GM21737 (cell line): Measurements from ENCODE around the gene KIAA1671.

ENCODE experiments used
- ATAC-seq: cut with Tn5 transposase; IDR thresholded peaks from one replicate; pipeline ENCODE4 v1.9.1; 2021; ENCODE audit warnings: mild to moderate bottlenecking, moderate library complexity; ENCODE audit not compliant: unreplicated experiment

KIAA1671 gene

DNA sequence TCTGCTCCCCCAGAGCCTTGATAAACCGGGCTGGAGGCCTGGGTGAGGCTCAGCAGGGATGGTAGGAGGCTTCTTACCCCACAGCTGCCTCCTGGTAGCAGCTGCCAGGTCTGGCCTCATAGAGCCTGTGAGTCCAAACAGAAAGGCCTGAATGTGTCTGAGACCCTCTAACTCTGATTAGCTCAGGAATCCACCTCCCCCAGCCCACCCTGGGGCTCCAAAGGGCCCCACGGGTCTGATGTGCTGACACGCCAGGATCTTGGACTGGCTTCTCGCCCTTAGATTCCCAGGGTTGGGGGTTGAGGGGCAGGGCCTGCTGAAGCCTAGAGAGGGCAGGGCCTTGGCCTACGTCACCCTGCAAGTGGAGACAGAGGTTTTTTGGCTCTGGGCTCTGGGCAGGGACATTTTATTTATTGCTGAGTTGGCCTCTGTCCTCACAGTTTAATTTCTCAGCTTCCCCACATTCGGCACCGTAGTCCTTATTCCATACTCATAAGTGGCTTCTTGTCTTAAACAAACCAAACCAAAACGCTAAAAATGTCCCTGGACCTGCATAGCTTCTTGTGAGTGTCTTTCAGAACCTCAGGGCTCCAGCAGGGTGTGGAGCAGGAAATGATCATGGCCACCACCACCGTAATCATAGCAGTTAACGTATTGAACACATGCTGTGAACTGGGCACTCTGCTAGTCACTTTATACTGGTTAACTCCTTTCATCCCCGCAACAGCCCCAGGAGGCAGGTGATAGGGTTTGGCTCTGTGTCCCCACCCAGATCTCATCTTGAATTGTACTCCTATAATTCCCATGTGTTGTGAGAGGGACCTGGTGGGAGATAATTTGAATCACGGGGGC lies 25.1 kb downstream of the KIAA1671 start:
- ATAC-seq, result no peak

- no peak for ATAC-seq
Measured at GRCh38 chr22:24978308-24978707, 25.8 kb downstream of the KIAA1671 start.

GRCh38 chr22:24981066-24981465 lies 28.6 kb downstream of the KIAA1671 start:
- ATAC-seq, result no peak

- no peak for ATAC-seq
Measured at GRCh38 chr22:24981656-24982055, 29.1 kb downstream of the KIAA1671 start.

GRCh38 chr22:24982301-24983056 lies 30.0 kb downstream of the KIAA1671 start:
- no peak for ATAC-seq

DNA sequence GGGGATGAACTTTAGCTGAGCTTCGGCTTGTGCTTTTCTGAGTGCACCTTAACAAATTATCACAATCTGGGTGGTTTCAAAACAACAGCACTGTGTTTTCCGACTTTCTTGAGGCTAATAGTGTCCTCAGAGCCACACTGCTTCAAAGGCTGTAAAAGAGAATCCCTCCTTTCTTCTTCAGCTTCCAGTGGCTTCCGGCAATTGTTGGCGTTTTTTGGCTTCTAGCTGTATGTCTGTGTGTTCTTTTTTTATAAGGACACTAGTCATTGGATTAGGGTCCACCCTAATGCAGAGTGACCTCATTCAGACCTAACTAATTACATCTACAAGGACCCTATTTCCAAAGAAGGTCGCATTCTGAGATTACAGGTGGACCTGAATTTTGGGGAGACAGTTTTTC lies 30.6 kb downstream of the KIAA1671 start:
- ATAC-seq, result no peak

DNA sequence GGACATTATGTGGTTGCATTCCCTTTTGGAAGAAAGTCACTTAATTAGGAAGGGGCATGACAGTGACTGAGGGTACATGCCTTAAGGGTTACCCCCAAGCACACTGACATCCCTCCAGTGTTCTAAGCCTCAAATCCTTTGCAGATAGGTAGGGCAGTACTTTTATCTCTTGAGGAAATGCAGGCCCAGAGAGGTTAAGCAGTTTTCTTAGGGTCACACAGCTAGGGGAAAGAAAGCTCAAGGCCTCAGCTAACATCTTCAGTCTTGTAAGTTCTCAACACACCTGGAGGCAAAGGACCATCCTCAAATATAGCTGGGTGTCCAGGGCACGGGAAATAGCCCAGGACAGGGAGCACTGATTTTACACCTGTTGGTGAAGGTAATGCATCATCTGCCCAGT lies 31.6 kb downstream of the KIAA1671 start:
- ATAC-seq, result no peak

DNA sequence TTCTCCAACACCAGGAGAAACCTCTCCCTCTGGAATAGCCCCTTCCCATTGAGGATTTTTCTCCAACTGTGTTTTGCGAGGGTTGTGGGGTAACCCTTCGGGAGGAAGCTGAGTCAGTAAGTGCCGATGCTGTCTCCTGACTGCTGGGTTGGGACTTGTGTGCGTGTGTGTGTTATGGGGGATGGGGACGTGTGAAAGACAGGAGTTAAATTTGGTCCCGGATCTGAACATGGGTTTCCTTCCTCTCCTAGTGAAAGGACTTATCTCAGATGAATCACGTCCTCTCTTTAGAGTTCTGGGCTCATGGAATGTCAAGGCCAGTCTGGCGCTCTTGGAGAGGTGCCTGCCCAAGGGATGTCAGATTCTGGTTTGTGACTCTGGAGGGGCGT lies 33.3 kb downstream of the KIAA1671 start:
- ATAC-seq, result no peak

DNA sequence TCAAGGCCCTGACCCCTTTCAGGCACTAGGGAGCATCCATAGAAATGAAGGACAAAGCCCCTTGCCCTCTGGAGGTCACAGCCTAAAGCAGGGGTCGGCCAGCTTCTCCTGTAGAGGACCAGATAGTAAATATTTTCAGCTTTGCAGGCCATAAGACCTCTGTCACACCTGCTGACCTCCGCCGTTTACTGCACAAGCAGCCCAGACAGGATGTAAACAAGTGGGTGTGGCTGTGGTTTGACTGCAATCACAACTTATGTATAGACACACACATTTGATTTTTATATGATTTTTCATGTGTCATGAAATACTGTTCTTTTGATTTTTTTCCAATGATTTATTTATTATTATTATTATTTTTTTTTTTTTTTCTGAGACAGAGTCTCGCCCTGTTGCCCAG lies 34.3 kb downstream of the KIAA1671 start:
- no peak for ATAC-seq

DNA sequence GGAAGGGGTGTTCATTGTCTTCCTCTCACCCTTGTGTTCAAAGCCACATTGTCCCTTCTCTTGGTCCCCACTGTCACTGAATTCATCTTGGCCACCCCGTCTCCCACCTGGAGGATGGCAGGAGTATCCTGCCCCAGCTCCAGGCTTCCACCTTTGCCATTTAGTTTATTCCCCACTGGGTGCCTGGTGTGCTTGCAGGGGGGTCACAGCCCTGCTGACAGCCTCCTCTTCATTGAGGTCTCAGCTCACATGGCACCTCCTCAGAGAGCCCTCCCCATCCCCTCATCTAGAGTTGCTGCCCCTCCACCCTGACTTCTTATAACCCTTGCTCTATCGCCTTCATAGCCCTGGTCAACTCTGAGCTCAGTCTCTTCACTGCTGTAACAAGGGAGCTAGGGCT lies 36.6 kb downstream of the KIAA1671 start:
- ATAC-seq, result no peak

- no peak for ATAC-seq
Measured at GRCh38 chr22:24989541-24989951, 37.0 kb downstream of the KIAA1671 start.

GRCh38 chr22:24990344-24990905 lies 37.9 kb downstream of the KIAA1671 start:
- no peak for ATAC-seq

- ATAC-seq, result no peak
Measured at GRCh38 chr22:24992946-24993345, 40.4 kb downstream of the KIAA1671 start.

GRCh38 chr22:24994070-24994763 lies 41.7 kb downstream of the KIAA1671 start:
- no peak for ATAC-seq

- no peak for ATAC-seq
Measured at GRCh38 chr22:24995649-24996180, 43.2 kb downstream of the KIAA1671 start.

DNA sequence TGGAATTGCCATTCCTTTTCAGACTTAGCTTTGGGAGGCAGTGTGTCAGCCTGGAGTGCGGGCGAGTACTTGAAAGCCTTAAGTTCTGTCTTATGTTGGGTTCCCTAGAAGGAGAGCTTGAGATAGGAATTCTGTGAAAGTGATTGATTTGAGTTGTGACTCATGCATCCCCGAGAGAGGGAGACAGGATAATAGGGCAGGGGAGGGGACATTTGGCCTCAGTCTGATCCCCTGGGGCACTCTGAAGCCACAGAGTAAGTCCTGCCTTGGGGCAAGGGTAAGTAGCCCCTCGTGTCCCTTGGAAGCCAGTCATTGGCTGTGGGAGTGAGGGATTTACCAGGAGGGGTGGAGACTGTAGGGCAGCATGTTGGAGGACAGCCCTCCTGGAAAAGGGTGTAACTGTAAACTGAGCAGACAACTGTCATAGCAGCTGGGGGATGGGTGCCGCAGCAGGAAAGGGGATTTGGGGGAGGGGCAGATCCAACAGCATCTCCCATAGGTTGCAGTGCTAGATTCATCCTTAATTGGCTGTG lies 44.0 kb downstream of the KIAA1671 start:
- no peak for ATAC-seq

GRCh38 chr22:24997023-24997422 lies 44.5 kb downstream of the KIAA1671 start:
- ATAC-seq, result no peak

DNA sequence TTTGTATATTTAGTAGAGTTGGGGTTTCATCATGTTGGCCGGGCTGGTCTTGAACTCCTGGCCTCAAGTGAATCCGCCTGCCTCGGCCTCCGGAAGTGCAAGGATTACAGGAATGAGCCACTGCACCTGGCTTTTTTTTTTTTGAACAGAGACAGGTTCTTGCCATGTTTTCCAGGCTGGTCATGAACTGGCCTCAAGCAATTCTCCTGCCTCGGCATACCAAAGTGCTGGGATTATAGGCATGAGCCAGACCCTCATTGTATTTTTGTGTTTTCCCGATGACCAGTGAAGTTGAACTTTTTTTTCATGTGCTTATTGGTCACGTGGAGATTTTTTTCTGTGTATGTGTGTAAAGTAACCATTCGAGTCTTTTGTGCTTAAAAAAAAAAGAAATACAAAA lies 48.2 kb downstream of the KIAA1671 start:
- no peak for ATAC-seq

- no peak for ATAC-seq
Measured at GRCh38 chr22:25002241-25002985, 49.9 kb downstream of the KIAA1671 start.

DNA sequence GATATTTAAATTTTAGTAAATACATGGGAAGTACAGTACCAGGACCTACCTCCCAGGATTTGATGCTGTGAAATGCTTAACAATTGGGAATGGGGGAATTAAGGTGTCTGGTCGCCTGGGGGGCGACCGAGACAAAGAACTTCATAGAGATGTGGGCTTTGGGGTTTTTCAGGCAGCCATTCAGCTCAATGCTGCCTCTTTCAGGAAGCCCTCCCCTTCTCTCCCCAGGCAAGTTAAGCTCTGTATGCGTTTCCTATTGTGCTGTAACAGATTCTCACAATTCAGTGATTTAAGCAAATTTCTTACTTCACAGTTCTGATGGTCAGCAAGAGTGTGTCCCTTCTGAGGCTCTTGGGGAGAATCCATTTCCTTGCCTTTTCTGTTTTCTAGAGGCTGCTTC lies 53.8 kb downstream of the KIAA1671 start:
- ATAC-seq, result no peak
